Kidney tubule cell (primary cell): ENCODE results near the gene PKN1.

Source experiments
- DNase-seq: peaks from one replicate; pipeline ENCODE4 v3.0.0-alpha.2; 2018; ENCODE audit warnings: low spot score

Gene PKN1

DNA sequence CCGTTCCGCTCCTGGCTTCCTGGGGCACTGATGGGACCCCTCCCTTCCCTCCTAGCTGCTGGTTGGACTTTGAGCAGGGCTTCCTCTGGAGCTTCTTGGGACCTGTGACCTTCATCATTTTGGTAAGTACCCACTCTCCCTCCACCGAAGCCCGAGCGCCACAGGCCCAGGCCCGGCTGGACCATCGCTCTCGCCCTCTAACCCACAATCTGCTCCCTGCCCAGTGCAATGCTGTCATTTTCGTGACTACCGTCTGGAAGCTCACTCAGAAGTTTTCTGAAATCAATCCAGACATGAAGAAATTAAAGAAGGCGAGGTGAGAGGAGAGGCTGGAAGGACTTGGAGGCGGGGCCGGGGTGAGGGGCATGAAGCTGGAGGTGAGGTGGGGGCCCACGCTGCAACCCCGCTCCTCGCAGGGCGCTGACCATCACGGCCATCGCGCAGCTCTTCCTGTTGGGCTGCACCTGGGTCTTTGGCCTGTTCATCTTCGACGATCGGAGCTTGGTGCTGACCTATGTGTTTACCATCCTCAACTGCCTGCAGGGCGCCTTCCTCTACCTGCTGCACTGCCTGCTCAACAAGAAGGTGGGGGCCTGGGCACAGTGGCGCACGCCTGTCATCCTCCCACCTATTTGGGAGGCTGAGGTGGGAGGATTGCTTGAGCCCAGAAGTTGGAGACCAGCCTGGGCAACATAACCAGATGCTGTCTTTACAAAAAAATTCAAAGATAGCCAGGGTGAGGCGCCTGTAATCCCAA is 26.3 kb upstream of the PKN1 start:
- no peak for DNase-seq

DNA sequence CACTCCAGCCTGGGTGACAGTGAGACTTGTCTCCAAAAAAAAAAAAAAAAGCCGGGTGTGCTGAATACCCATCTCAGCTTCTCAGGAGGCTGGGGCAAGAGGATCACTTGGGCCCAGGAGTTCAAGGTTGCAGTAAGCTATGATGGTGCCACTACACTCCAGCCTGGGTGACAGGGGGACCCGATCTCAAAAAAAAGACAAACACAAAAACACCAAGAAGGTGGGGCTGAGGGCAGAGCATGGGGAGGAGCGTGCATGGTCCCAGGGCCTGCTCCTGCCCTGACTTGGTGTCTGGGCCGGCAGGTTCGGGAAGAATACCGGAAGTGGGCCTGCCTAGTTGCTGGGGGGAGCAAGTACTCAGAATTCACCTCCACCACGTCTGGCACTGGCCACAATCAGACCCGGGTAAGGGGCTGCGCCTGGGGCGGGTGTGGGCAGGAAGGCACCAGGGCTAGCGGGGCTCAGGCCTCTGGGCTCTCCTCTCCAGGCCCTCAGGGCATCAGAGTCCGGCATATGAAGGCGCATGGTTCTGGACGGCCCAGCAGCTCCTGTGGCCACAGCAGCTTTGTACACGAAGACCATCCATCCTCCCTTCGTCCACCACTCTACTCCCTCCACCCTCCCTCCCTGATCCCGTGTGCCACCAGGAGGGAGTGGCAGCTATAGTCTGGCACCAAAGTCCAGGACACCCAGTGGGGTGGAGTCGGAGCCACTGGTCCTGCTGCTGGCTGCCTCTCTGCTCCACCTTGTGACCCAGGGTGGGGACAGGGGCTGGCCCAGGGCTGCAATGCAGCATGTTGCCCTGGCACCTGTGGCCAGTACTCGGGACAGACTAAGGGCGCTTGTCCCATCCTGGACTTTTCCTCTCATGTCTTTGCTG is 25.3 kb upstream of the PKN1 start:
- DNase-seq = no peak

DNA sequence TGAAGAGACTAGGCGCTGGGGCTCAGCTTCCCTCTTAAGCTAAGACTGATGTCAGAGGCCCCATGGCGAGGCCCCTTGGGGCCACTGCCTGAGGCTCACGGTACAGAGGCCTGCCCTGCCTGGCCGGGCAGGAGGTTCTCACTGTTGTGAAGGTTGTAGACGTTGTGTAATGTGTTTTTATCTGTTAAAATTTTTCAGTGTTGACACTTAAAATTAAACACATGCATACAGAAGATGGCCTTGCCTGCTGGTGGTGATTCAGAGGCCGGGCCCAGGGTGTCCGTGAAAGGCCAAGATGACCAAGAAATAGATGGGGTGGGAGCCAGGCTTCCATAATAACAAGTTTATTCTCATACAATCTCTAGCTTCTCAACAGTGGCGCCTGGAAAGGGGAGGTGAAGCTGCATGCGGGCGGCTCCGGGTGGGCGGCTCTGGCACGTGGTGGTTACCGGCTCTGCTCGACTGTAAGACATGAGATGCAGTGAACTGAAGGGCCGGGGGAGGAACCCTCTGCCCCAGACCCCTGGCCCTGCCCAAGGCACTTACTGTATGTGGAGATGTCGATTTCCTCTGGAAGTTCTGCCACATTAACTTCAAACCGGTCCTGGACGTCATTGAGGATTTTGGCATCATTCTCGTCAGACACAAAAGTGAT is 24.5 kb upstream of the PKN1 start:
- no peak for DNase-seq

DNA sequence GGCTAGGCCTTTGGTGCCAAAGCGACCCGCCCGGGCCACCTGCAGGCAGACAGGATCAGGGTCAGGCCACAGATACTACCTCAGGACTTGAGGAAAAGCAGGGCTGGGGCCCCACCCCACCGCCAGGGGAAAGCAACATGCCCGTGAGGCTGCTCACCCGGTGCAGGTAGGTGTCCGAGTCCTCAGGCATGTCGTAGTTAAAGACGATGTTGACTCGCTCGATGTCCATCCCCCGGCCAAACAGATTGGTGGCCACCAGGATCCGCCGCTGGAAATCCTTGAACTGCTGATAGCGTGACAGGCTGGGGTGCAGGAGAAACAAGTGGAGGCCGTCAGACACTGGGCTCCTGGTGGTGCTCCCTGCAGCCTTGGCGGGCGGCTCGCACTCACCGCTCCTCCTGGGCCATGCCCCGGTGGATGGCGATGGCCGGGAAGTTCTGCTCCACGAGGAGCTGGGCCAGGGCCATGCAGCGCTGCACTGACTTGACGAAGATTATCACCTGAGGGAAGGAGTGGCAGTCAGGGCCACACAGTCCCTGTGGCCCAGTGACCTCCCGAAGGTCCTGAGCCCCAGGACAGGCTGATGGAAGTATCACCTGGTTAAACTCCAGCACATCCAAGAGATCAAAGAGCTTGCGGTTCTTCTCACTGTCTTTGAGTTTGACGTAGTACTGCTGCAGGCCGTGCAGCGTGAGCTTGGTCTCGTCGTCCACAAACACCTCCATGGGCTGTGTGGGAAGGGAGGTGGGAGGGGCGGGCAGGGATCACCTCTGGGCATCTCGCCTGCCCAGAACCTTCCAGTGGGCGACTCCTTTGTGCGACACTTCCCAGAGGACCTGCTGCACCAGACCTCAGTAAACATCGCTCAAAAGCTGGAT is 23.7 kb upstream of the PKN1 start:
- DNase-seq = no peak

DNA sequence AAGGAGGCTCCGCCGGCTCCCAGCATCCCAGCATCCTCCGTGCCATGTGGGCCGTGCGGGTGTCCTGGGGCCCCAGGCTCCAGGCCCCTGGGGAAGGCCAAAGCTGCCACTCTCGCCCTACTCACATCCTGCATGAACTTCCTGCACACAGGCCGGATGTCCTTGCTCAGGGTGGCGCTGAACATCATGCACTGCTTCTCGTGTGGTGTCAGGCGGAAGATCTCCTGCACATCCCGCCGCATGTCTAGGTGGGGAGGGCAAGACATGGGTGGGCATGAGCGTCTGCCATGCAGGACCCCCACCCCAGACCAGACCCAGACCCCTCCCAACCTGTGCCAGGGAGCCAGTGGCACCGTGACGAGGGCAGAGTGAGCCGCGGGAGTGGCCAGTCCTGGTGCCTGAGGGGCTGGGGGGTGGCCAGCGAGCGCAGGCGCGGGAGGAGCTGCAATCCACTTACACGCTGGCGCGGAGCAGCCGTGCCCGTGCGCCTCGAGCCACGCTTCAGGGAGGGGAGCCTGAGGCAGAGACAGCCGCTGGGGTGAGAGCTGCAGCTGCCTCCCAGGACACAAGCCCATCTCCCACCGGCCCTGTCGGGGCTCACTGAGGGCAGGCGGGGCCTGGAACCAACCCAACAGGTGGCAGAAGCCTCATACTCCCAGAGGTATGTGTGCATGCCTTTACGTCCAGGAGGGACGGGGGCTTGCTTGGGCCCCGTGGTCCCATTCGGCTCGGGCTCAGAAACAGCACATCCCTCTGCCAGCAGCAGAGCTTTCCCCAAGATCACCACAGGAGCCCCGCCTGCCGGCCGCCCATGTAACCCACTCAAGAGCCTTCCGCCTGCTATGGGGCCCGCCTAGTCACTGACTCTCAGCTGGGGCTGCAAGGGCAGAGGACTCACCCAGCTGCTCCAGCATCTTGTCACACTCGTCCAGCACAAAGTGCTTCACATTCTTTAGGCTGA is 22.7 kb upstream of the PKN1 start:
- DNase-seq = no peak

DNA sequence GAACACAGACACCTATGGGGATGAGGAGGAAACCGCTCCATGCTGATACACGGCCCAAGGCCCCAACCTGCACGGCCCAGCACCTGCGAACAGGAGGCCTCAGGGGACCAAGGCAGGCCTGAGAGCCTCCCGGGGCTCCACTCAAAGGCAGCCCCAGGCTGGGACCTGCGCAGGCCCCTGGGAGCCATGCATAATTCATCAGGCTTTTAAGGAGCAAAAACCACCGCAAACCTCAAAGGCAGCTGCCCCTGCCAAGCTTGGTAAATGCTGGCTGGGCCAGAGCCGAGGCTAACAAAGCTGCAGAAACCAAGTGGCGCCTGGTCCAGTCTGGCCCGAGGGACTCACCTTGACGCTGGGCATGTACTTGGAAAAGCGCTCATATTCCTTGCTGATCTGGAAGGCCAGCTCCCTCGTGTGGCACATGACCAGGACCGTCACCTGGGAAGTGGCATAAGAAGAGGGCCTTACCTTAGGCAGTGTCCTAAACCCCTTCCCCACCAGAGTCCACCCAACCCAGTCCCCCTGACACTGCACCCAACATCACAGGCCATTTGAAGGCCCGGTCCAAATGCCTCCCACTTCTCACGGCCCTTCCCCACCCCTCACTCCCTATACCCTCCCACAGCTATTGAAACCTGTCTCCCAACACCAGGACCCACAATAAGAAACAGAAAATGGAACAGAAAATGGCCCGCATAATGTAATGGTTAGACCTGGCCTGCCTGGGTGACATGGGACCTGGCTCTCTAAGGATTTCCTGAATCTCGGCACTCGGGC is 21.8 kb upstream of the PKN1 start:
- no peak for DNase-seq

DNA sequence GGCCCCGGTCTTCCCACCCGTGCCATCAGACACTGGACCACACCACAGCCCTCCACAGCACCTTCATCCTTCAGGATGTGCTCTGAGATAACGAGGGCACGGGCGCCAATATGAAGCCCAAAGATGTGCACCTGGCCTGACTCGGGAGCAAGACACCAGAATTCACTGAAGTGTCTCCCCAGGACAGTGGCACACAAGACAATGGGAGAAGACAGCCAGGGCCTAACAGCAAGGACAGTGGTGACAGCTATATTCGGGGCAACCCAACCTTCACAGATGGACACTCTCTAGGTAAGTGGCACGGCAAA is 21.2 kb upstream of the PKN1 start:
- DNase-seq = no peak

DNA sequence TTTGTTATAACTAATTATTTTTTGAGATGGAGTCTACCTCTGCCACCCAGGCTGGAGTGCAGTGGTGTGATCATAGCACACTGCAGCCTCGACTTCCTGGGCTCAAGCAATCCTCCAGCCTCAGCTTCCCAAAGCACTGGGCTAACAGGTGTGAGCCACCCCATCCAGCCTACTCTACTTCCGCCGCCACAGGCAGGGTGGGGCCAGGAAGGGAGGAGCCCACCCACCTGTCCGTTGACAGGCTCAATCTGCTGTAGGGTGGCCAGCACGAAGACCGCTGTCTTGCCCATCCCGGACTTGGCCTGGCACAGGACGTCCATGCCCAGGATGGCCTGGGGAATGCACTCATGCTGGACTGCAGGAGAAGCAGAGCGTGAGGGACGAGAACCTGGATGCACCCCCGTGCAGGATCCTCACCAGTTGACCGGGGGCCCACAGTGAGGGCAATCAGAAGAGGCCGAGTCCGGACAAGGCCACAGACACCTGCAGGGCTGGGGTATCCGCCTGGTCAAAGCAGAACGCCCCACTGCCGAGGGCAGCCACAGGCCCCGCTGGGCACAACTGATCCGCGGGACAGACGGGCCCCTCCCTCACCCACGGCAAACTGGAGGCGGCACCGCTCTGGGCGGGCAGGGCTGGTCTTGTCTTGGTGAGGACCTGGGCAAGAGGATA is 20.6 kb upstream of the PKN1 start:
- DNase-seq = no peak

DNA sequence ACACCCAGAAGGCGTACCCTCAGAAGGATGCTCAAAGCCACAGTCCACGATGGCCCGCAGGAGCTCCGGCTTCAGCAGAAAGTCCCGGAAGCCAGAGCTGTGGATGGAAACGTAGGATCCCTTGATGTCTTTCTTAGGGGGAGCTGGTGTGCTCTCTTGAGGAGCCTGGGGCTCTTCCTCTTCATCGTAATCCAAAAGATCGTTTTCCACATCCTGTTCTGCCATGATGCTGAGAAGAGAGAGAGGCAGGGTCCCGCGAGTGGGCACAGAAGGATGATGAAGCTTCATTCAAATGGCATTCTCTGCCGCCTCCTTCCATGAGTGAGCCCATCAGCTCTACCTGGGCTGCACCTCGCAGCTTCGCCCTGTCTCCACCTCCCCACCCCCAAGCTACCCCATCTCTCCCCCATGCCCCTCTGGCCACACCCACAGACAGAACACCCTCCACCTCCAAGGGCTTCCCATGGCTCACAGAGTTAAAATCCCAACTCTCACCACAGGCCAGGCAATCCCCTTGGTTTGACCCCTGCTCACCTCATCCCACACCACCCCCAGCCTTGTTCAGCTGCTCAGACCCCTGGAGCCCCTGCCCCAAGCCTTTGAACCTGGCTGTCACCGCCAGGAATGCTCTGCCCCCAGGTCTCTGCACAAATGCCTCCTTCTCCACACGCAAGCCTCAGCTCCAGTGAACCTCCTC is 20.0 kb upstream of the PKN1 start:
- DNase-seq = no peak

DNA sequence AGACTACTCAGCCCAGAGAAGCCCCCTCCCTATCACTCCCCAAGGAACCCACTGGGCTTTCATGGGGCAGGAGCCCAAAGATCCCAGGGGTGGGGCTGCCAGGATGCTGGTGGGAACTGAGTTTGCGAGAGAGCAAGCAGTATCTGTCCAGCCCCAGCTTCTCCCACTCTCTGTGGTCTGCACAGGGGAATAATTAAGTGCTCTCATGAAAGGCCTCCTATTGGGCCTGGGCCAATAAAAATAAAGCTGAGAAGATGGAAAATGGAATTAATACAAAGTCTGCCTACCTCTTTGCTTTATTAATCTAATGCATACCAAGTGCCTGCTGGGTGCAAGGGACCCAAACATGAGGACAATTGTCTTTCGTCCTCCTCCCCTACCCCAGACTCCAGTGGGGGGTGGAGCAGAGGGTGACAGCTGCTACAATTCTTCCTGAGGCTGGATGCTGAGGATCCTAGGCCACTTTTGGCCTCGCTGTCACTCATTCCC is 19.4 kb upstream of the PKN1 start:
- no peak for DNase-seq

DNA sequence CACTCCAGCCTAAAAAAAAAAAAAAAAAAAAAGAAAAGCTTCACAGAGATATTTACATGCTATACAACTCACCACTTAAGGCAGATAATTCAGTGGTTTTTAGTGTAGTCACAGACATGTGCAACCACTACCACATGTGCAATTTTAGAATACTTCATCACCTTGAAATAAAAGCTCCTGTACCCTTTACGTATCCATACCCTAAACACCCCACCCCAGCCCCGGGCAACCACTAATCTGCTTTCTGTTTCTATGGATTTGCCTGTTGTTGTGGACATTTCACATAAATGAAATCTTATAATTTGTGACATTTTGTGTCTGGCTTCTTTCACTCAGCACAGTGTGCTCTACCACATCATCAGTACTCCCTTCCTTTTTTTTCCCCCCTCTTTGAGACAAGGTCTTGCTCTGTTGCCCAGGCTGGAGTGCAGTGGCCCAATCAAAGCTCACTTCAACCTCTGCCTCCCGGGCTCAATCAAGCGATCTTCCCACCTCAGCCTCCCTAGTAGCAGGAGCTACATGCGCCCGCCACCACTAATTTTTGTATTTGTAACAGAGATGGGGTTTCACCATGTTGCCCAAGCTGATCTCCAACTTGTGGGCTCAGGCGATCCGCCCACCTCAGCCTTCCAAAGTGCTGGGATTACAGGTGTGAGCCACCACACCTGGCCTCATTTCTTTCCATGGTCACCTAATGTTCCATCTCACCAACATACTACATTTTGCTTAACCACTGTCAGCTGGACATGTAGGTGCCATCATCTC is 18.0 kb upstream of the PKN1 start:
- no peak for DNase-seq

DNA sequence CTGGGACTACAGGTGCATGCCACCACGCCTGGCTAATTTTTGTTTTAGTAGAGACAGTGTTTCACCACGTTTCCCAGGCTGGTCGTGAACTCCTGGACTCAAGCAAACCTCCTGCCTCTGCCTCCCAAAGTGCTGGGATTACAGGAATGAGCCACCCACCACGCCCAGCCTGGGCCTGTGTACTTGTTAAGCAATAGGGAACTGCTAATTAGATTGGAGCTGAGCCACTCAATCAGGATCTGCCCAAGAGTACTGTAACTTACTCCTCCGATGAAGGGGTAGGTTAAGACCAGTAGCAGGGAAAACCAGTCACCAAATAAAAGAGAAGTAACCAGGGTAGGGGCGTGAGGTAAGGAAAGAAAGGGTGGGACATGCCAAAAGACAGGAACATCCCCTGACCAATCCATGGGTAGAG is 16.3 kb upstream of the PKN1 start:
- peak; percentile 40 for DNase-seq

DNA sequence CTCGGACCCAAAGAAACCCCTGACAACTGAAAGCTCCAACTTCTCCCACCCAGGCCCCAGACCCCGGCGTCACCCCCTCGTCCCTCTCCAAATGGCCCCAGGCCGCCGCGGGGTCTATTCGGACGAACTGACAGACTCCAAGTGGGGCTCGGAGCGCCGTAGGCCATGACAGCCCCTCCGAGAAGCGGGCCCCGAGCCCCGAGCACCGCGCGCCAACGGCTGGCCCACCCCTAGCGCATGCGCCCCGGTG is 14.3 kb upstream of the PKN1 start:
- DNase-seq = no peak

DNA sequence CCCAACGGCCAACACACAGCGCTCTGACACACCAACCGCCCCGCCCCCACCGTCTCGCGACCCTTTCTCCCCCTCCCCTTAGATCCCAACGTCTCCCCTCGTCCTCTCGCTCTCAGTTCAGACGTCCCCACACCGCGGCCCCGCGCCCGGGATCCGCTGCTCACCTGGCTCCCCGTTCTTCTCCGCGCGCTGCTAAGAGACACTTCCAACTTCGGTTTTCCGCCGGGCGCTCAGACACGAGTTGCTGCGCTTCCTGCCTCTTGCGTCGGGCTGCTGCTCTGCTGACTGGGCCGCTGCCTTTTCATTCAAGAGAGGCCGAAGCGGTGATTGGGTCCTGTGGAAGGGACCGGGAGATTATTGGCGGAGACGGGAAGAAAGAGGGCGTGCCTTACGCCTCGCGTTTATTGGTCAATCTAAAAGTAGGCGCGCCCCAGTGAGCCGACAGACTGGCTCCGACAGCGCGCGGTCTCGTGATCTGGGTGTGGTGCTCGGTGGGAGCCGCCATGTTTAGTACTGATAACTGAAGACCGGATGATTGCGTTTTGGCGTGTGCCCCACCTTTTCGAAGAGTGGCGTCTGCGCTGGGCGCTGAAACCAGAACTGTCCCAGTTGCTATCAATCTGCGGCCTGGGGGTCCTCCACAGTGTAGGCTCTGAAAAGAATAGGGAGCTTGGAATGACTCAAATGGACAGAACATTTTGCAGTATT is 13.8 kb upstream of the PKN1 start, which contains the start of gene DDX39A:
TSS of gene DDX39A (minus strand) at position 236 of the 708 bp plus-strand sequence. CDS start 6,121 bp downstream, outside the sequence.
- DNase-seq = peak; percentile 99

DNA sequence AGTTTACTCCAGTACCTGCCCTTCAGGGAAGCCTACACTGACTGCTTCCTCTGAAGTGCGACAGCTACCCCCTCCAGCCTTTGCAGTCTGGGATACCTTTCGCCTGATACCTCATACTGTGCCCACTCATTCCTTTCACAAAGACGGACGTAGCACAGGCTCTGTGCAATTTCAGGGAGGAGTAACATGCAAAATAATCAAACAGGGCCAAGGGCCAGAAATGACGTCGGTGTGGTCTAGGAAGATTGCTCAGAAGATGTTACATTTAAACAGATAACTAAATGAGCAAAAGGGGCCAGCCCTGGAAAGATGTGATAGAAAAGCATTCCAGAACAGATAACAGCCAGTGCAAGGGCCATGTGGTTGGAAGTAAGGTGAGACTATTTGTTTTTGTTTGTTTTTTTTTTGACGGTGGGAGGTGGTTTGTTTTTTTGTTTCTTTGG is 7.4 kb upstream of the PKN1 start:
- no peak for DNase-seq

DNA sequence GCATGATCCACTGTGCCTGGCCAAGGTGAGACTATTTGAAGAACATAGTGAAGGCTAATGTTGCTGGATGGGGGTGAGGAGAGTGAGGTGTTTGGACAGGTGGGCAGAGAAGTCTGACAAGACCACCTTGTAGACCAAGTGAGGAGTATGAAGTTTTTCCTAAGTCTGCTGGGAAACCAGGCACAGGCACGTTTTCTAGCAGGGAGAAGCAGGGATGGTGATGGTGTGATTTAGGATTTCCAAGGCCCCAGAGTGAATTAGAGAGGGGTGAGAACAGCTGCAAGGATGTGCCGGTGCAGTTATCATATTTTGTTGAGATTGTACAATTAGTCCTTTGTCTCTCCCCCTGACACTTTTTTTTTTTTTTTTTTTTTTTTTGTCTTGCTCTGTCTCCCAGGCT is 5.6 kb upstream of the PKN1 start:
- DNase-seq = no peak

DNA sequence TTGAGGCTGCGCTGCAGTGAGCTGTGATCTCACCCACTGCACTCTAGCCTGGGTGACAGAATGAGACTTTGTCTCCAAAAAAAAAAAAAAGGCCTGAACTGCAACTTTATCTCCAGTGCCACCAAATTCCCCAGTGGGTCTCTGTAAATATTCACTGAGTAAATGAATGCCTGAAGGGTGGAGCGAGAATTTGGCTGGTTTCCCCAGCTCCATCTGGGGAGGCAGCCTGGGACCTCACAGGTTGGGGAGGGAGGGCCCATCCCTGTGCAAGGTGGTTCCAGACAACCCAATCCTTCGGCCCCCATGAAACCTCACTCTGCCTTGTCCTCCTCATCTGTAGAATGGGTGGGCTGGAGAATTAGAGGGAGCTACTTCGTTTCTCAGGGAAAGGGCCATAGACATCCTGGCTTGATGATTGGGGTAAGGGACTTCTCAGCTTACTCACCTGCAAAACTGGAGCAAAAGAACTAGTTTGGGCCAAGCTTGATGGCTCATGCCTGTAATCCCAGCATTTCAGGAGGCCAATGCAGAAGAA is 4.2 kb upstream of the PKN1 start:
- DNase-seq = no peak
